ENCODE data around the gene TIMP1. TPM values are rescaled to one million over a fixed set of nuclear protein-coding genes. Genes with fewer than 3 reads are reported as not detected.

The TIMP1 gene
- total RNA-seq, 1 donor from 2014 or later, result 21.6 TPM

DNA sequence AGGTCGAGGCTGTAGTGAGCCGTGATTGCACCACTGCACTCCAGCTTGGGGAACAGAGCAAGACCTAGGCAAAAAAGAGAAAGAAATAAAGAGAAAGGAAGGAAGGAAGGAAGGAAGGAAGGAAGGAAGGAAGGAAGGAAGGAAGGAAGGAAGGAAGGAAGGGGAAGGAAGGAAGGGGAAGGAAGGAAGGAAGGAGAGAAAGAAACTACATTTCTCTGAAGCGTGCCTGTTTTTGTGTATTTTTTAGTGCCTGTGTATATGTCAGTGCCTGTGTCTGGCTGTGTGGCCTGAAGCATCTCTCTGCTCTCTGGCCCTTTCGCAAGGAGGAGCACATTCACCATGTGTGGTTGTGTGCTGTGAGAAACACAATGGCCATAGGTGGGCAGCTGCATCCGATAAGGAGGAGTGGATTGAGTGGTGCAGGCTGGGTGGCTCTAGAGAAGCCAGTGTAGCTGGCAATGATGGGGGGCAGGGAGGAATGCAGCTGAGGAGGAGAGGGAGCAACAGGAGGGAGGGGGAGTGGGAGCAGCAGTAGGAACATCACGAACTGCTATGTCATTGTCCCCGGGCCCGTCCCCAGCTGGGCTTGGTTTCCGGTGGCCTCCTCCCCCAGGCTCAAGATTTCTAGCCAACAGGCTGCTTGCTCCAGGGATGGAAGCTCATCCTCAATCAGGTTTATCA lies 26.0 kb downstream of the TIMP1 start:
- Mint-ChIP-seq H3K4me1 (peaks cover 11% of the 10 kb centered on the region), H3K27me3 (ENCODE audit: insufficient read depth, low read depth) (peaks cover 4% of the 10 kb centered on the region), H3K9me3 (peaks cover 15% of the 10 kb centered on the region), H3K4me3 (no peak overlapping the region), H3K36me3 (no peaks in the 10 kb centered on the region), H3K27ac (peak overlapping the region; percentile 88)
- Histone ChIP-seq H3K27me3 (no peaks in the 10 kb centered on the region), H3K79me2 (ENCODE audit: low read depth) (no peaks in the 10 kb centered on the region), H3K9me3 (ENCODE audit: low read depth) (no peaks in the 10 kb centered on the region), H3F3A (ENCODE audit: low read depth) (no peaks in the 10 kb centered on the region), H3K9ac (no peak overlapping the region), H3K4me3 (no peak overlapping the region), H3K4me2 (no peak overlapping the region), H4K20me1 (ENCODE audit: low read depth) (no peaks in the 10 kb centered on the region), H2AFZ (replicated peaks) (peak overlapping the region; percentile 50), H3K27ac (no peak overlapping the region), H3K4me1 (no peaks in the 10 kb centered on the region), H3K36me3 (no peaks in the 10 kb centered on the region)
- peak; percentile 44 for DNase-seq (ENCODE audit: low spot score)
- TF ChIP-seq EZH2phosphoT487 (IDR thresholded peaks at IDR 0.05) (no peak), EZH2 (IDR thresholded peaks at IDR 0.05) (no peak)
- TF ChIP-seq, protein P1, sequence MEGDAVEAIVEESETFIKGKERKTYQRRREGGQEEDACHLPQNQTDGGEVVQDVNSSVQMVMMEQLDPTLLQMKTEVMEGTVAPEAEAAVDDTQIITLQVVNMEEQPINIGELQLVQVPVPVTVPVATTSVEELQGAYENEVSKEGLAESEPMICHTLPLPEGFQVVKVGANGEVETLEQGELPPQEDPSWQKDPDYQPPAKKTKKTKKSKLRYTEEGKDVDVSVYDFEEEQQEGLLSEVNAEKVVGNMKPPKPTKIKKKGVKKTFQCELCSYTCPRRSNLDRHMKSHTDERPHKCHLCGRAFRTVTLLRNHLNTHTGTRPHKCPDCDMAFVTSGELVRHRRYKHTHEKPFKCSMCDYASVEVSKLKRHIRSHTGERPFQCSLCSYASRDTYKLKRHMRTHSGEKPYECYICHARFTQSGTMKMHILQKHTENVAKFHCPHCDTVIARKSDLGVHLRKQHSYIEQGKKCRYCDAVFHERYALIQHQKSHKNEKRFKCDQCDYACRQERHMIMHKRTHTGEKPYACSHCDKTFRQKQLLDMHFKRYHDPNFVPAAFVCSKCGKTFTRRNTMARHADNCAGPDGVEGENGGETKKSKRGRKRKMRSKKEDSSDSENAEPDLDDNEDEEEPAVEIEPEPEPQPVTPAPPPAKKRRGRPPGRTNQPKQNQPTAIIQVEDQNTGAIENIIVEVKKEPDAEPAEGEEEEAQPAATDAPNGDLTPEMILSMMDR (IDR thresholded peaks at IDR 0.05), result no peak

- no peak overlapping the region for H2AFZ ChIP-seq (replicated peaks)
- no peak for DNase-seq (ENCODE audit: low spot score)
- no peak for TF ChIP-seq EZH2phosphoT487 (IDR thresholded peaks at IDR 0.05)
- TF ChIP-seq, protein P1 (IDR thresholded peaks at IDR 0.05), result no peak
- TF ChIP-seq EZH2 (IDR thresholded peaks at IDR 0.05), result no peak
- no peaks in the 10 kb centered on the region for H3F3A ChIP-seq (ENCODE audit: low read depth)
- no peaks in the 10 kb centered on the region for H3K27me3 ChIP-seq
- Mint-ChIP-seq H3K4me1 (peaks cover 11% of the 10 kb centered on the region), H3K36me3 (no peaks in the 10 kb centered on the region), H3K27me3 (ENCODE audit: insufficient read depth, low read depth) (peaks cover 4% of the 10 kb centered on the region), H3K9me3 (peaks cover 13% of the 10 kb centered on the region), H3K27ac (peak overlapping the region; percentile 76), H3K4me3 (no peak overlapping the region)
- no peaks in the 10 kb centered on the region for H4K20me1 ChIP-seq (ENCODE audit: low read depth)
- H3K36me3 ChIP-seq, result no peaks in the 10 kb centered on the region
- no peak overlapping the region for H3K9ac ChIP-seq
- H3K79me2 ChIP-seq (ENCODE audit: low read depth), result no peaks in the 10 kb centered on the region
- no peaks in the 10 kb centered on the region for H3K4me1 ChIP-seq
- no peak overlapping the region for H3K4me2 ChIP-seq
- H3K4me3 ChIP-seq, result no peak overlapping the region
- H3K27ac ChIP-seq, result no peak overlapping the region
- H3K9me3 ChIP-seq (ENCODE audit: low read depth), result no peaks in the 10 kb centered on the region
These were observed 28.3 kb downstream of the TIMP1 start for GRCh38 chrX:47610511-47610910.

GRCh38 chrX:47611489-47611888 lies 29.3 kb downstream of the TIMP1 start:
- Histone ChIP-seq H3K36me3 (no peaks in the 10 kb centered on the region), H3K4me2 (no peak overlapping the region), H3K9ac (no peak overlapping the region), H4K20me1 (ENCODE audit: low read depth) (no peaks in the 10 kb centered on the region), H3K79me2 (ENCODE audit: low read depth) (no peaks in the 10 kb centered on the region), H3K27ac (no peak overlapping the region), H3K4me1 (no peaks in the 10 kb centered on the region), H3K4me3 (no peak overlapping the region), H3K9me3 (ENCODE audit: low read depth) (no peaks in the 10 kb centered on the region), H3K27me3 (no peaks in the 10 kb centered on the region), H2AFZ (replicated peaks) (no peak overlapping the region), H3F3A (ENCODE audit: low read depth) (no peaks in the 10 kb centered on the region)
- Mint-ChIP-seq H3K4me3 (no peak overlapping the region), H3K27me3 (ENCODE audit: insufficient read depth, low read depth) (peaks cover 7% of the 10 kb centered on the region), H3K27ac (no peak overlapping the region), H3K4me1 (peaks cover 11% of the 10 kb centered on the region), H3K36me3 (no peaks in the 10 kb centered on the region), H3K9me3 (peaks cover 12% of the 10 kb centered on the region)
- no peak for DNase-seq (ENCODE audit: low spot score)
- no peak for TF ChIP-seq EZH2 (IDR thresholded peaks at IDR 0.05)
- TF ChIP-seq, protein P1 (IDR thresholded peaks at IDR 0.05), result no peak
- no peak for TF ChIP-seq EZH2phosphoT487 (IDR thresholded peaks at IDR 0.05)

Data from neural progenitor cell (in vitro differentiated cells).